ENCODE data around the gene PSMB10. TPM values are rescaled to one million over a fixed set of nuclear protein-coding genes. Genes with fewer than 3 reads are reported as not detected.
A peak's percentile ranks its signal among the peaks of the same experiment; 100 is the strongest.

PSMB10 gene
- polyA plus RNA-seq, 3 donors = 28.2 to 30.8 (median 30.1) TPM

- DNase-seq = peak; percentile 23
These were observed 30.7 kb upstream of the PSMB10 start for GRCh38 chr16:67967183-67967957.

- no peak for DNase-seq
These were observed 30.0 kb upstream of the PSMB10 start for GRCh38 chr16:67966549-67967182.

GRCh38 chr16:67965668-67966548, 29.3 kb upstream of the PSMB10 start:
- no peak for DNase-seq

- DNase-seq = no peak
These were observed 28.0 kb upstream of the PSMB10 start for GRCh38 chr16:67964477-67965131.

GRCh38 chr16:67963662-67964321, 27.1 kb upstream of the PSMB10 start:
- DNase-seq = peak; percentile 17

GRCh38 chr16:67963292-67963661, 26.6 kb upstream of the PSMB10 start:
- DNase-seq = no peak

- DNase-seq = no peak
These were observed 25.5 kb upstream of the PSMB10 start for GRCh38 chr16:67962135-67962534.

GRCh38 chr16:67961551-67961957, 24.9 kb upstream of the PSMB10 start:
- no peak for DNase-seq

GRCh38 chr16:67959536-67960329, 23.1 kb upstream of the PSMB10 start:
- no peak for DNase-seq

GRCh38 chr16:67957622-67958021, 21.0 kb upstream of the PSMB10 start:
- DNase-seq = no peak

GRCh38 chr16:67954421-67955196, 18.0 kb upstream of the PSMB10 start:
- no peak for DNase-seq

GRCh38 chr16:67953641-67954375, 17.2 kb upstream of the PSMB10 start:
- no peak for DNase-seq

- no peak for DNase-seq
These were observed 14.8 kb upstream of the PSMB10 start for GRCh38 chr16:67951485-67951884.

GRCh38 chr16:67950335-67950843, 13.7 kb upstream of the PSMB10 start:
- DNase-seq = no peak

- no peak for DNase-seq
These were observed 13.0 kb upstream of the PSMB10 start for GRCh38 chr16:67949645-67950044.

GRCh38 chr16:67948015-67948414, 11.4 kb upstream of the PSMB10 start:
- DNase-seq = no peak

- no peak for DNase-seq
These were observed 10.4 kb upstream of the PSMB10 start for GRCh38 chr16:67946966-67947558.

GRCh38 chr16:67946128-67946569, 9.5 kb upstream of the PSMB10 start:
- no peak for DNase-seq
